Measurements from ENCODE around the gene AKAP13.

AKAP13 gene

GRCh38 chr15:85536341-85536740 lies 155.9 kb downstream of the AKAP13 start:
- ChIA-PET POLR2A (no interaction called here), CTCF (no interaction called here)
- no peak for DNase-seq (ENCODE audit: extremely low spot score)
- no peak for TF ChIP-seq TARDBP (IDR thresholded peaks at IDR 0.05)
- no peak for TF ChIP-seq NFRKB (IDR thresholded peaks at IDR 0.05)

- TF ChIP-seq FOXA1 (IDR thresholded peaks at IDR 0.05) (no peak), SP1 (IDR thresholded peaks at IDR 0.05) (no peak), ZNF384 (IDR thresholded peaks at IDR 0.05) (no peak), NFRKB (IDR thresholded peaks at IDR 0.05) (no peak), LEF1 (IDR thresholded peaks at IDR 0.05; ENCODE audit: borderline replicate concordance) (no peak), CTBP1 (IDR thresholded peaks at IDR 0.05; ENCODE audit: borderline replicate concordance) (no peak), SUZ12 (IDR thresholded peaks at IDR 0.05) (no peak), ELF4 (IDR thresholded peaks at IDR 0.05) (no peak), TARDBP (IDR thresholded peaks at IDR 0.05) (no peak), BHLHE40 (IDR thresholded peaks at IDR 0.05; ENCODE audit: borderline replicate concordance) (no peak), L3MBTL2 (conservative IDR thresholded peaks at IDR 0.05) (no peak), ARNT (IDR thresholded peaks at IDR 0.05) (no peak)
- no peak for DNase-seq (ENCODE audit: extremely low spot score)
- ChIA-PET POLR2A (no interaction called here), CTCF (no interaction called here)
Observed at GRCh38 chr15:85539491-85539890, 159.1 kb downstream of the AKAP13 start.

- no peak for DNase-seq (ENCODE audit: extremely low spot score)
- ChIA-PET CTCF (interaction anchor here (1.2 kb wide), 1 partner anchor 26 kb away, joined by 3 read pairs; no protein-coding TSS in a partner anchor), POLR2A (no interaction called here)
- TF ChIP-seq FOXK2 (IDR thresholded peaks at IDR 0.05) (no peak), HDGF (IDR thresholded peaks at IDR 0.05; ENCODE audit: borderline replicate concordance) (no peak), NFRKB (IDR thresholded peaks at IDR 0.05) (no peak), SUZ12 (IDR thresholded peaks at IDR 0.05) (no peak), FOXA1 (IDR thresholded peaks at IDR 0.05) (no peak), TARDBP (IDR thresholded peaks at IDR 0.05) (no peak), PKNOX1 (IDR thresholded peaks at IDR 0.05) (no peak), ZNF384 (IDR thresholded peaks at IDR 0.05) (no peak), FOXM1 (IDR thresholded peaks at IDR 0.05; ENCODE audit: borderline replicate concordance) (no peak), CTBP1 (IDR thresholded peaks at IDR 0.05; ENCODE audit: borderline replicate concordance) (no peak), LEF1 (IDR thresholded peaks at IDR 0.05; ENCODE audit: borderline replicate concordance) (no peak), SP1 (IDR thresholded peaks at IDR 0.05) (no peak), ELF4 (IDR thresholded peaks at IDR 0.05) (no peak), BHLHE40 (IDR thresholded peaks at IDR 0.05; ENCODE audit: borderline replicate concordance) (no peak), L3MBTL2 (conservative IDR thresholded peaks at IDR 0.05) (no peak), ARNT (IDR thresholded peaks at IDR 0.05) (no peak)
Observed at GRCh38 chr15:85540085-85540797, 159.8 kb downstream of the AKAP13 start.

- ChIA-PET POLR2A (no interaction called here), CTCF (interaction anchor here (0.9 kb wide), 1 partner anchor 14 kb away, joined by 3 read pairs; no protein-coding TSS in a partner anchor)
- TF ChIP-seq SP1 (IDR thresholded peaks at IDR 0.05) (no peak), LEF1 (IDR thresholded peaks at IDR 0.05; ENCODE audit: borderline replicate concordance) (no peak), ARNT (IDR thresholded peaks at IDR 0.05) (no peak), FOXM1 (IDR thresholded peaks at IDR 0.05; ENCODE audit: borderline replicate concordance) (no peak), FOXA1 (IDR thresholded peaks at IDR 0.05) (no peak), FOXK2 (IDR thresholded peaks at IDR 0.05) (no peak), L3MBTL2 (conservative IDR thresholded peaks at IDR 0.05) (no peak), HDGF (IDR thresholded peaks at IDR 0.05; ENCODE audit: borderline replicate concordance) (no peak), NFRKB (IDR thresholded peaks at IDR 0.05) (no peak), ELF4 (IDR thresholded peaks at IDR 0.05) (no peak), CTBP1 (IDR thresholded peaks at IDR 0.05; ENCODE audit: borderline replicate concordance) (no peak), SUZ12 (IDR thresholded peaks at IDR 0.05) (no peak), PKNOX1 (IDR thresholded peaks at IDR 0.05) (no peak), ZNF384 (IDR thresholded peaks at IDR 0.05) (no peak)
- no peak for DNase-seq (ENCODE audit: extremely low spot score)
Observed at GRCh38 chr15:85541744-85542143, 161.3 kb downstream of the AKAP13 start.

GRCh38 chr15:85542488-85542887 lies 162.1 kb downstream of the AKAP13 start:
- ChIA-PET CTCF (interaction anchor here (0.9 kb wide), 1 partner anchor 15 kb away, joined by 3 read pairs; no protein-coding TSS in a partner anchor), POLR2A (no interaction called here)
- DNase-seq (ENCODE audit: extremely low spot score): no peak
- TF ChIP-seq ELF4 (IDR thresholded peaks at IDR 0.05) (no peak), SP1 (IDR thresholded peaks at IDR 0.05) (no peak), NFRKB (IDR thresholded peaks at IDR 0.05) (no peak), TARDBP (IDR thresholded peaks at IDR 0.05) (no peak), LEF1 (IDR thresholded peaks at IDR 0.05; ENCODE audit: borderline replicate concordance) (no peak), CTBP1 (IDR thresholded peaks at IDR 0.05; ENCODE audit: borderline replicate concordance) (no peak), BHLHE40 (IDR thresholded peaks at IDR 0.05; ENCODE audit: borderline replicate concordance) (no peak), SUZ12 (IDR thresholded peaks at IDR 0.05) (no peak), FOXM1 (IDR thresholded peaks at IDR 0.05; ENCODE audit: borderline replicate concordance) (no peak), PKNOX1 (IDR thresholded peaks at IDR 0.05) (no peak), ZNF384 (IDR thresholded peaks at IDR 0.05) (no peak), FOXA1 (IDR thresholded peaks at IDR 0.05) (no peak), ARNT (IDR thresholded peaks at IDR 0.05) (no peak)

- TF ChIP-seq NFRKB (IDR thresholded peaks at IDR 0.05) (no peak), CTBP1 (IDR thresholded peaks at IDR 0.05; ENCODE audit: borderline replicate concordance) (no peak), LEF1 (IDR thresholded peaks at IDR 0.05; ENCODE audit: borderline replicate concordance) (no peak), L3MBTL2 (conservative IDR thresholded peaks at IDR 0.05) (no peak), FOXM1 (IDR thresholded peaks at IDR 0.05; ENCODE audit: borderline replicate concordance) (no peak)
- POLR2A ChIA-PET: no interaction called here
- CTCF ChIA-PET: interaction anchor here (0.6 to 1.1 kb wide), 2 partner anchors 9 to 14 kb away, joined by 3 to 5 read pairs; no protein-coding TSS in a partner anchor
- no peak for DNase-seq (ENCODE audit: extremely low spot score)
Observed at GRCh38 chr15:85542895-85543331, 162.5 kb downstream of the AKAP13 start.

All from HEK293T (cell line).